ENCODE results near the gene MTA3. TPM values are rescaled to one million over a fixed set of nuclear protein-coding genes. Genes with fewer than 3 reads are reported as not detected.

MTA3 gene
- total and polyA plus RNA-seq, 2 donors (not counting 1 experiment from before 2014, with no cell fraction given) = 31.0 to 47.7 TPM

- H3K9ac ChIP-seq (ENCODE audit: insufficient read depth, low read length) = no peak overlapping the region
- no peaks in the 10 kb centered on the region for H3K36me3 ChIP-seq (ENCODE audit: control insufficient read depth, insufficient read depth, low read length)
- no peak for TF ChIP-seq CTCF (conservative IDR thresholded peaks at IDR 0.05 in 1 of 2, IDR thresholded peaks at IDR 0.05 in 1 of 2; ENCODE audit: low read depth in 1 of 2, low read length in 2 of 2)
- no peak for TF ChIP-seq EZH2 (IDR thresholded peaks at IDR 0.05; ENCODE audit: low read length, missing control alignments)
- no peak overlapping the region for H3K4me2 ChIP-seq (ENCODE audit: extremely low read depth, insufficient read depth, low read length)
- no peak overlapping the region for H3K27ac ChIP-seq (ENCODE audit: insufficient read depth, low read length)
- H3K4me1 ChIP-seq (ENCODE audit: control insufficient read depth, extremely low read depth, insufficient read depth, low read length) = no peaks in the 10 kb centered on the region
- no peaks in the 10 kb centered on the region for H3K27me3 ChIP-seq (ENCODE audit: control insufficient read depth, insufficient read depth, low read length)
- H3K79me2 ChIP-seq (ENCODE audit: control insufficient read depth, insufficient read depth, low read length) = no peaks in the 10 kb centered on the region
- H3K4me3 ChIP-seq (replicated peaks in 1 of 4; ENCODE audit: control extremely low read depth in 1 of 4, insufficient read depth in 1 of 4, low read depth in 3 of 4, low read length in 4 of 4) = no peak overlapping the region
- no peak overlapping the region for H2AFZ ChIP-seq (ENCODE audit: low read length)
- H3K9me3 ChIP-seq (ENCODE audit: control insufficient read depth, insufficient read depth, low read depth, low read length) = no peaks in the 10 kb centered on the region
- no peak for DNase-seq (ENCODE audit: low read depth in 2 of 2)
- H4K20me1 ChIP-seq (ENCODE audit: control insufficient read depth, extremely low read depth, insufficient read depth, low read length) = no peaks in the 10 kb centered on the region
These were observed 45.1 kb upstream of the MTA3 start for GRCh38 chr2:42523341-42523740.

GRCh38 chr2:42532397-42532796, 36.0 kb upstream of the MTA3 start:
- Histone ChIP-seq H3K36me3 (ENCODE audit: control insufficient read depth, insufficient read depth, low read length) (no peaks in the 10 kb centered on the region), H3K27me3 (ENCODE audit: control insufficient read depth, insufficient read depth, low read length) (no peaks in the 10 kb centered on the region)
- DNase-seq (ENCODE audit: low read depth in 2 of 2) = no peak

GRCh38 chr2:42537493-42537892, 30.9 kb upstream of the MTA3 start:
- Histone ChIP-seq H3K79me2 (ENCODE audit: control insufficient read depth, insufficient read depth, low read length) (no peaks in the 10 kb centered on the region), H3K36me3 (ENCODE audit: control insufficient read depth, insufficient read depth, low read length) (no peaks in the 10 kb centered on the region), H3K27ac (ENCODE audit: insufficient read depth, low read length) (no peak overlapping the region), H3K9me3 (ENCODE audit: control insufficient read depth, insufficient read depth, low read depth, low read length) (no peaks in the 10 kb centered on the region), H3K4me1 (ENCODE audit: control insufficient read depth, extremely low read depth, insufficient read depth, low read length) (no peaks in the 10 kb centered on the region), H3K4me3 (replicated peaks in 1 of 4; ENCODE audit: control extremely low read depth in 1 of 4, insufficient read depth in 1 of 4, low read depth in 3 of 4, low read length in 4 of 4) (no peak overlapping the region), H2AFZ (ENCODE audit: low read length) (no peak overlapping the region), H3K9ac (ENCODE audit: insufficient read depth, low read length) (no peak overlapping the region), H4K20me1 (ENCODE audit: control insufficient read depth, extremely low read depth, insufficient read depth, low read length) (no peaks in the 10 kb centered on the region), H3K27me3 (ENCODE audit: control insufficient read depth, insufficient read depth, low read length) (no peaks in the 10 kb centered on the region), H3K4me2 (ENCODE audit: extremely low read depth, insufficient read depth, low read length) (no peak overlapping the region)
- no peak for DNase-seq (ENCODE audit: low read depth in 2 of 2)
- TF ChIP-seq CTCF (conservative IDR thresholded peaks at IDR 0.05 in 1 of 2, IDR thresholded peaks at IDR 0.05 in 1 of 2; ENCODE audit: low read depth in 1 of 2, low read length in 2 of 2) (no peak), EZH2 (IDR thresholded peaks at IDR 0.05; ENCODE audit: low read length, missing control alignments) (no peak)

More at GRCh38 chr2:42532397-42532796, 36.0 kb upstream of the MTA3 start:
- no peak overlapping the region for H3K9ac ChIP-seq (ENCODE audit: insufficient read depth, low read length)
- no peaks in the 10 kb centered on the region for H3K9me3 ChIP-seq (ENCODE audit: control insufficient read depth, insufficient read depth, low read depth, low read length)
- TF ChIP-seq EZH2 (IDR thresholded peaks at IDR 0.05; ENCODE audit: low read length, missing control alignments) (no peak), CTCF (conservative IDR thresholded peaks at IDR 0.05 in 1 of 2, IDR thresholded peaks at IDR 0.05 in 1 of 2; ENCODE audit: low read depth in 1 of 2, low read length in 2 of 2) (no peak)
- H3K4me2 ChIP-seq (ENCODE audit: extremely low read depth, insufficient read depth, low read length) = no peak overlapping the region
- H3K27ac ChIP-seq (ENCODE audit: insufficient read depth, low read length) = no peak overlapping the region
- no peaks in the 10 kb centered on the region for H3K4me1 ChIP-seq (ENCODE audit: control insufficient read depth, extremely low read depth, insufficient read depth, low read length)
- no peak overlapping the region for H3K4me3 ChIP-seq (replicated peaks in 1 of 4; ENCODE audit: control extremely low read depth in 1 of 4, insufficient read depth in 1 of 4, low read depth in 3 of 4, low read length in 4 of 4)
- no peaks in the 10 kb centered on the region for H3K79me2 ChIP-seq (ENCODE audit: control insufficient read depth, insufficient read depth, low read length)
- no peak overlapping the region for H2AFZ ChIP-seq (ENCODE audit: low read length)
- H4K20me1 ChIP-seq (ENCODE audit: control insufficient read depth, extremely low read depth, insufficient read depth, low read length) = no peaks in the 10 kb centered on the region

Measured in fibroblast of lung (primary cell).